ENCODE results near the gene ACTMAP. TPM values are rescaled to one million over a fixed set of nuclear protein-coding genes. Genes with fewer than 3 reads are reported as not detected.
A peak's percentile ranks its signal among the peaks of the same experiment; 100 is the strongest.

Gene ACTMAP
- total RNA-seq, 6 experiments from 2014 or later: 2.9 to 11.2 (median 4.4) TPM

DNA sequence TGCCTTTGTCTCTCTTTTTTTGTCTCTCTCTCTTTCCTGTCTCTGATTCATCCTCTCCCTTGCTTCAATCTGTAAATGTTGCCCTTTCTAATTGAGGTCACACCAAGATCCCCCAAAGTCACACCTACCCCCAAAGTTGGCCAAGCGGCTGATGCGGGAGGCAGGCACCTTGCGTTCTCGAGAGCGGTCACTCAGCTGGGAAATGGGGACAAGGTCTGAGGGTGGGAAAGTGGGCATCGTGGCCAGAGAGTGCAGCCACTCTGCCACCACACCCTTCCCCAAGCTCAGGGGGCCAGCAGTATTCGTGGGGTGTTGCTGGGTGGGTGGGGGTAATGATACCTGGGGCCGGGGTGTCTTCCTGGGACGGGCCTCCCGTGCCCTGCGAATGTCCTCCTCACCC, 36.3 kb downstream of the ACTMAP start:
- peaks cover 0 to 20% (median 8%) of the 10 kb centered on the region in 4 donors for H3K4me1 ChIP-seq
- peak overlapping the region in 1 of 3 donors; percentile 92 for H3K4me3 ChIP-seq
- H3K36me3 ChIP-seq: peaks cover 0 to 34% (median 4%) of the 10 kb centered on the region in 4 donors
- TF ChIP-seq POLR2A (IDR thresholded peaks at IDR 0.05): no peak
- TF ChIP-seq, protein P1, sequence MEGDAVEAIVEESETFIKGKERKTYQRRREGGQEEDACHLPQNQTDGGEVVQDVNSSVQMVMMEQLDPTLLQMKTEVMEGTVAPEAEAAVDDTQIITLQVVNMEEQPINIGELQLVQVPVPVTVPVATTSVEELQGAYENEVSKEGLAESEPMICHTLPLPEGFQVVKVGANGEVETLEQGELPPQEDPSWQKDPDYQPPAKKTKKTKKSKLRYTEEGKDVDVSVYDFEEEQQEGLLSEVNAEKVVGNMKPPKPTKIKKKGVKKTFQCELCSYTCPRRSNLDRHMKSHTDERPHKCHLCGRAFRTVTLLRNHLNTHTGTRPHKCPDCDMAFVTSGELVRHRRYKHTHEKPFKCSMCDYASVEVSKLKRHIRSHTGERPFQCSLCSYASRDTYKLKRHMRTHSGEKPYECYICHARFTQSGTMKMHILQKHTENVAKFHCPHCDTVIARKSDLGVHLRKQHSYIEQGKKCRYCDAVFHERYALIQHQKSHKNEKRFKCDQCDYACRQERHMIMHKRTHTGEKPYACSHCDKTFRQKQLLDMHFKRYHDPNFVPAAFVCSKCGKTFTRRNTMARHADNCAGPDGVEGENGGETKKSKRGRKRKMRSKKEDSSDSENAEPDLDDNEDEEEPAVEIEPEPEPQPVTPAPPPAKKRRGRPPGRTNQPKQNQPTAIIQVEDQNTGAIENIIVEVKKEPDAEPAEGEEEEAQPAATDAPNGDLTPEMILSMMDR (IDR thresholded peaks at IDR 0.05): no peak
- peak overlapping the region in 1 of 3 donors; percentile 43 for H3K27ac ChIP-seq
- intact Hi-C loops (cut with DNase I): no loop called here
- H3K27me3 ChIP-seq: no peaks in the 10 kb centered on the region
- DNase-seq: no peak
- 93% methylated on average over 3 of the region's 11 CpGs for WGBS (ENCODE audit: insufficient coverage, low coverage, low lambda C conversion rate, missing lambda C conversion rate)
- ATAC-seq: no peak
- no peaks in the 10 kb centered on the region for H3K9me3 ChIP-seq

DNA sequence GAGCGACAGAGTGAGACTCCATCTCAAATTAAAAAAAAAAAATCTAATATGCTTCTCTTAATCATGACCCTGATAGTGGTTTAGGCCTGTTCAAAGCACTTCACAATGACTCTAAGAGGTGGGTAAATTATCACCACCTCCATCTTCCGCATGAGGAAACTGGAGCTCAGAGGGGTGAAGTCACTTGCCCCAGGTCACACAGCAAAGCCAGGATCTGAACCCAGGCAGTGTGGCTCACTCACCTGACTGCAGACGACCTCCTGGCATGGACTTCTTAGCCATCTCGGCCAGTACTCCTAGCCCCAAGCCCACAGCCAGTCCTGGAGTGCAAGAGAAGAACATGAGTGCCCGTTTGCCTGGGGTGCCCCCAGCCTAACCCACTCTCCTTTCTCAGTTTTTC, 40.5 kb downstream of the ACTMAP start:
- WGBS (ENCODE audit: insufficient coverage, low coverage, low lambda C conversion rate, missing lambda C conversion rate): 100% methylated on average over 2 of the region's 5 CpGs
- peaks cover 0 to 4% (median 0%) of the 10 kb centered on the region in 4 donors for H3K4me1 ChIP-seq
- H3K36me3 ChIP-seq: peaks cover 0 to 74% (median 6%) of the 10 kb centered on the region in 4 donors
- intact Hi-C loops (cut with DNase I): no loop called here
- no peaks in the 10 kb centered on the region for H3K27me3 ChIP-seq
- DNase-seq (no peak), ATAC-seq (no peak)
- no peak for TF ChIP-seq POLR2A (IDR thresholded peaks at IDR 0.05)
- TF ChIP-seq, protein P1 (IDR thresholded peaks at IDR 0.05): no peak
- H3K4me3 ChIP-seq: no peak overlapping the region
- H3K27ac ChIP-seq: no peak overlapping the region
- no peaks in the 10 kb centered on the region for H3K9me3 ChIP-seq

DNA sequence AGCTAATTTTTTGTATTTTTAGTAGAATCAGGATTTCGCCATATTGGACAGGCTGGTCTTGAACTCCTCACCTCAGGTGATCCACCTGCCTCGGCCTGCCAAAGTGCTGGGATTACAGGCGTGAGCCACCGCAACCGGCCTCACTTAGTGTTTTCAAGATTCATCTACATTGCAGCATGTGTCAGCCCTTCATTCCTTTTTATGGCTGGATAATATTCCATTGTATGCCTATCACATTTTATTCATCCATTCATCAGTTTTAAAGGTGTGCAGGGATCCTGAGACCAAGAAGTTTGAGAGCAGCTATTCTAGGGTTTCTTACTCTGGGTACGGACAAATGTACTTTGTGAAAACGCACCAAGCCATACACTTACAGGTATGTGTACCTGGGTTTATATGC, 42.7 kb downstream of the ACTMAP start:
- Histone ChIP-seq H3K27me3 (no peaks in the 10 kb centered on the region), H3K4me3 (no peak overlapping the region), H3K36me3 (peaks cover 0 to 88% (median 4%) of the 10 kb centered on the region in 4 donors), H3K4me1 (no peaks in the 10 kb centered on the region), H3K9me3 (no peaks in the 10 kb centered on the region), H3K27ac (no peak overlapping the region)
- TF ChIP-seq POLR2A (IDR thresholded peaks at IDR 0.05): no peak
- TF ChIP-seq, protein P1 (IDR thresholded peaks at IDR 0.05): no peak
- WGBS (ENCODE audit: insufficient coverage, low coverage, low lambda C conversion rate, missing lambda C conversion rate): over 99% methylated on average over 7 of the region's 7 CpGs
- intact Hi-C loops (cut with DNase I): no loop called here
- ATAC-seq: no peak
- DNase-seq: no peak

DNA sequence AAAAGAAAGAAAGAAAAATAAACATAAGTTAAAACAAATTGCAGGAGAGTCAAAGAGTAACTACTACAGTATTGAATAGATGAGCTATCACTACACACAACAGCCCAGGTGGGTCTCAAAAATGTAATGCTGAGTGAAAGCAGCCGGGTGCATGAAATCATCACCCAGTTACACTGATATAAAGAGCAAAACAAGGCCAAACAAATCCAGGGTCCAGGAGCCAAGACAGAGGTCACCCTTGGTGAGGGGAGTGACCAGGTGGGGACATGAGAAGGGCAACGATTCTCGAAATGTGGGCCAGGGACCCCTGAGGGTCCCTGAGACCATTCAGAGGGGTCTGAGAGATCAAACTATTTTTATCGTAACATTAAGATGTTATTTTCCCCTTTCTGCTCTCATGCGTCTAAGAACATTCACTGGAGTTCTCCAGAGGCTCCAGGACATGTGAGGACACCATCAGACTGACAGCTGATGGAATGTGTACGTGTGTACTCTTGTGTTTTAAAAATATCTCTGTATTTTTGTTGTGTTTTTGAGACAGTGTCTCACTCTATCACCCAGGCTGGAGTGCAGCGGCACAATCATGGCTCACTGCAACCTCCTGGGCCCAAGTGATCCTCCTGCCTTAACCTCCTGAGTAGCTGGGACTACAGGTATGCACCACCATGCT, 44.2 kb downstream of the ACTMAP start:
- no peak for TF ChIP-seq POLR2A (IDR thresholded peaks at IDR 0.05)
- TF ChIP-seq, protein P1 (IDR thresholded peaks at IDR 0.05): no peak
- intact Hi-C loops (cut with DNase I): no loop called here
- no peak overlapping the region for H3K4me3 ChIP-seq
- ATAC-seq (no peak), DNase-seq (no peak)
- H3K27ac ChIP-seq: no peak overlapping the region
- H3K9me3 ChIP-seq: no peaks in the 10 kb centered on the region
- no peaks in the 10 kb centered on the region for H3K4me1 ChIP-seq
- WGBS (ENCODE audit: insufficient coverage, low coverage, low lambda C conversion rate, missing lambda C conversion rate): 89% methylated on average over 7 of the region's 7 CpGs
- no peaks in the 10 kb centered on the region for H3K27me3 ChIP-seq
- H3K36me3 ChIP-seq: peaks cover 0 to 99% (median 7%) of the 10 kb centered on the region in 4 donors
